NOMO-1 (cell line): ENCODE measurements around the gene C2orf49.

ENCODE experiments used
- DNase-seq, 2 experiments: peaks; one replicate each; lab custom pipeline; 2025; ENCODE audit not compliant: unreplicated experiment in 2 of 2; lab: John Stamatoyannopoulos, UW

Gene C2orf49

GRCh38 chr2:105380432-105381100, 43.2 kb downstream of the C2orf49 start:
- DNase-seq = no peak

GRCh38 chr2:105381101-105381668, 43.8 kb downstream of the C2orf49 start:
- DNase-seq = no peak

DNA sequence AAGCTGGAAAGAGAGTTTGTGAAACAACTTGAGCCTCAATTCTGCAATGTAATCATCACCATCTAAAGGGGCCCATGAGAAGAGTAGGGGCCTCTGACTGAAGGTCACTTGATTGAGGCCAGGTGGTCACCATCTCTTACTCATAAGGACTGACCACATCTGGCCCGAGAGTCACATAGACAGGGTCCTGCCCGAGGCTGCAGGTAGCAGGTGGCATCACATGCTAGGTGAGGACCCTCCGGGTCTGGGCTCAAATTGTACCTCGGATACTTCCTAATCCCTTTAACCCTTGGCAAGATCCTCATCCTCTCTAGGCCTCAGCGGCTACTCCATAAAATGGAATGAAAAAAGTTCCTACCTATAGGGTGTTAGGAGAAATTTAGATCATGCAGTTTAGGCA, 44.8 kb downstream of the C2orf49 start:
- DNase-seq = no peak

GRCh38 chr2:105383432-105384166, 46.3 kb downstream of the C2orf49 start:
- DNase-seq = peak; percentile 42 to 66

DNA sequence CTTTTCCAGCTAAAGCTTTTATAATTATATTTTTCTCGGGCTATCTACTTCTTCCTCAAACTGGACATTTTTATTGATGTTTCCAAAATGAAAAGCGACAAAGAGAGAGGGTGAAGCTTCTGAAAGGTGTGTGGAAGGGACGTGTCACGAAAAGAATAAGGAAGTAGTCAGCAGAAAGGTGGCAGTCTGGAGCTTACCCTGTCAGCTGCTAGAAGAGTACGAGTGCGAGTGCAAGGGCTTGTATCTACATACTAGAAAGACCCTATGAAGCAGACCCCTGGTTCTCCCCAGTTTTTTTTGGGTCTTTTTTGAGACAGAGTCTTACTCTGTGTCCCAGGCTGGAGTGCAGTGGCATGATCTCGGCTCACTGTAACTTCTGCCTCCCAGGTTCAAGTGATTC, 46.9 kb downstream of the C2orf49 start:
- no peak for DNase-seq

DNA sequence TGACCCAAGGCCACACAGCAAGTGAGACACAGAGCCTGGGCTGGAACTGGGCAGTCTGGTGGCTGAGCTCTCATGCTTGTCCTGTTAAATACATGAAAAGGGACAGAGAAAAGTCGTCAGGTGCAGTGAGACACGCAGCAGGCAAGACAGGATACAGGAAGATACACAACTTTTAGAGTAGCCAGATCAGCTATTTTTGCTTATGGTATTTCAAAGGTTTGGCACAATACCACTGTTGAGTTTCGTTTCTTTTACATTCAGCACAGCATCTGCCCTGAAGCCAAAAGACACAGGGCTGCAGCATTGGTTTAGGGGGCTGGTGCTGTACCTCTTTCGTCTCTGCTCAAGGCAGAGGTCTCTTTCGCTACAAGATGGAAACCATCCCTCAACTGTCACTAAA, 47.5 kb downstream of the C2orf49 start:
- DNase-seq = no peak

GRCh38 chr2:105385731-105386540, 48.6 kb downstream of the C2orf49 start:
- DNase-seq = no peak

- DNase-seq = no peak
Observed at GRCh38 chr2:105387225-105387624, 49.9 kb downstream of the C2orf49 start.

- no peak for DNase-seq
Observed at GRCh38 chr2:105388971-105389381, 51.6 kb downstream of the C2orf49 start.

GRCh38 chr2:105390454-105390853, 53.1 kb downstream of the C2orf49 start:
- DNase-seq = no peak

GRCh38 chr2:105391058-105391627, 53.8 kb downstream of the C2orf49 start:
- DNase-seq = no peak

DNA sequence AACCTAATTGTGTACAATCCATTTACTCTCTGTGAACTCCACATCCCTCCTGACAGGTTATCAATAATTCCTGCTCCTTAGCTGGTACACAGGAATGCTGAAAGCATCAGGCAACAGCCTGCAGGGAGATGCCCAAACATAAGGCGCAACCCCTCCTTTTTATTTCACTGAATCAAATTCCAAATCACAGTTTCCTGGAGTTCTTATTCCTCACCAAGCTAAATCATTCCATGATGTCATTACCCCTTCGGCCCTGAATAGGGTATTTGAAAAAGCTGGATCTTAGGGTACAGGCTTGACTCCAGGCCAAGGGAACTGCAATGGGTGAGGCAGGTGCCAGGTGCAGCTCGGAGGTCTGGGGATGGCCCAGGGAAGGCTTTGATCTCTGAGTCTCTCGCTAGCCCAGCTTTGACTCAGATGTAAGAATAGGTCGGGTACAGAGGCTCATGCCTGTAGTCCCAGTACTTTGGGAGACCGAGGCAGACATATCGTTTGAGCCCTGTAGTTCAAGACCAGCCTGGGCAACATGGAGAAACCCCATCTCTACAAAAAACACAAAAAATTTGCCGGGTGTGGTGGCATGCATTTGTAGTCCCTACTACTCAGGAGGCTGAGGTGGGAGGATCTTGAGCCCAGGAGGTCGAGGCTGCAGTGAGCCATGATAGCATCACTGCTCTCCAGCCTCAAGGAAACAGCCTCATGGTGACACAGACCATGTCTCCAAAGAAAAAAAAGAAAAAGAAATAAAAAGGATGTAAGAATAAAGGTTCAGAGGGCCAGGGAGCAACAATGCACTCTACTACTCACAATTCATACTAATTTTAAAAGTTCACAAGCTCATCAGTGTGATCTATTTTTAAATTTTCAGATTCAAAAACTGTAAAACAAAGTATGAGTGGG, 54.7 kb downstream of the C2orf49 start:
- DNase-seq = no peak

- no peak for DNase-seq
Observed at GRCh38 chr2:105393373-105394055, 56.2 kb downstream of the C2orf49 start.

DNA sequence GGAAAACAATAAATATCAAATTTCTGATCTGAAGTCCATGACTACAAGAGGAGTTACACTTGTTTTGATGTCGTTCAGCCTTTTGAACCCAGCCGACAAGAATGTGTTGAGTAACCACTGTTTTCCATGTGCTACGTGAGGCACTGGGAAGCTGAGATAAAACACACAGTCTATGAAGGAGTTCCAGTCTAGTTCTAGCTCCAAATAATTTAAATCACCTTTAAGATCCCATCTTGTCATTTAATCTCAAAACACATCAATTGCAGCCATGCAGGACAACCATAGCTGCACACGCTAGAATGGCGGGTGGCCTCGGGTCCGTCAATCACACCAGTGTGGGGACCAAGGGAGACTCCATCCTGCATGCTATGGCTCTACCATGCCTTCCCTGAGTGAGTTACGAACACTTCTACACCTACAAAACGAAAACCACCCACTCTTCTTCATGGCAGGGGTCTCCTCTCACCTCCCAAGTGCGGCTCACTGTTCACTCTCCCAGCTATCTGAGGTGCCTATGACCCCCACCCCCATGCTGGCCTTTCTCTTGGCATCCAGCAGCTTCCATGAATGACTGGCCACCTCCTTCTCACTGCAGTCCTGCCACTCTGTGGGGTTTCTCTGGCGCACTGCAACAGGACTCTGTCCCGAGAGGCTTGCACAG, 57.7 kb downstream of the C2orf49 start:
- DNase-seq = no peak

GRCh38 chr2:105395691-105396090, 58.4 kb downstream of the C2orf49 start:
- no peak for DNase-seq

- DNase-seq = no peak
Observed at GRCh38 chr2:105396254-105397024, 59.1 kb downstream of the C2orf49 start.

DNA sequence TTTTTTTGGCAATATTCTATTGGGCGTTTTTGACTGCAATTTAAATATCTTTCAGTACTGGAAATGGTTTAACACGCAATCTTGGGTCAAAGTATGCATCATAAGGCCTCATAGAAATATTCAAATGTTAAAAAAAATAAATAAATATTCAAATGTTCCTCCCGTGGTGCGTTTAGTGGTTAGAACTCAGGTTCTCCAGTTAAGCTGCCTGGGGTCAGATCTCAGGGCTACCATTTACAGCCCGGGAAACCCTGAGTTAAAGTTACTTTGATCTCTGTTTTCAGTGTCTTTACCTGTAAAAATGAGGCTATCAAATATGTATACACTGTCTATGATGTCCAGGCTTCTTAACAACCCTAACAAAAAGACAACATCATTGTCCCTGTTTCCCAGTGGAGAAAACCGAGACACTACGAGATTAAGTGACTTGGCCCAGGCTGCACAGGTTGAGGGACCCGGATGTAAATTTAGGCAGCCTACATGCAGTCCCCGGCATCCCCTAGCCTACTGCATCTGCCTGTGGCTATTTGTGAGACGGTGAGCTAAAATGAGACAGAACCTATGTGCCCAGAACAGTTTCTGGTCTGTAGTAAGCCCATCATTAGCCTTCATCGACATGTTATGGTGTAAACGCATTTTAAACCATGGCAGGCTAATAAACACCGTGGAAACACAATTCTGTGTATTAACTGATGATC, 59.8 kb downstream of the C2orf49 start:
- no peak for DNase-seq

DNA sequence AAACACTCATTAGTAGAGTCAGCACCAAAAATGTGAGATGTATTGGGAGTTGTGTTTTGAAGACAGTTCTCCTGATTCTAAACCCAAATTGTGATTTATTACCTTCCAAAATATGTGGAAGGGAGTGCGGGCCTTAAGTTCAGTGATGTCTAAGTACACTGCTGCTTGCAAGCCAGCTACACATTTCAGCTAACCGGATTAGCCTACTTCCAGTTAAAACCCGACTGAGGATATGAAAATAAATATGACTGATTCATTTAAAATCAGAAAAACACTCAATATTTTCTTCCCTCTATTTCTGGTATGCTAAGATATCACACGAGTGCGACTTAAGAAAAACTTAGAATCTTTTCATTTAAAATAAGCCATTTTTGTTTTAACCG, 60.6 kb downstream of the C2orf49 start:
- no peak for DNase-seq
